Activated T-cell treated with anti-CD3 and anti-CD28 coated beads for 48 hours (primary cell): ENCODE measurements around the gene SLC29A1.

Experiments used
- DNase-seq: peaks from one replicate; pipeline ENCODE4 v3.0.0-alpha.2; 2020; ENCODE audit warnings: low read depth

SLC29A1 gene

DNA sequence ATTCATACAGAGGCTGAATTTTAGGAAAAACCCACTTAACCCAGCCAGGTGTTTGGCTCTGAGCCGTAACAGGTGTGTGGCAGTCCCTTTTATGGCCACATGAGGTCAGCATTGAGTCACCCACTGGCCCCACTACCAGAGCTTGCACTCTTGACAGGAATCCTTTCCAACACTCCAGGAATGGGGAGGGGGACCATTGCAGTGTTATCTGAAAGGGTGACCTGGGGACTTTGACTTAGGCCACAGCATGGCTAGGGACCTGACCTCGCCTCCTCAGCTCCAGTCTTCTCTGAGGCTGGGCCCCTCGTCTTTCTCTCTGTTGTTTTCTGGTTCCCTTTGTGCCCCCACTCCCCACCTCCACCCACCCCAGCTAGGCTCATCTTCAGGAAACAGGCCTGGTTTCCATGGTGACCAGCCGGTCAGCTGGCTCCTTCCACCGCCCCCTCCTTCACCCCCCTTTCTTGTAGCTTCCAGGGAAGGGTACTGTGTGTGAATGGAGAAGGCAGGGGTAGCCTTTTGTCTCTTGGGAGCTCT lies 44.8 kb downstream of the SLC29A1 start:
- DNase-seq, result peak; percentile 51

DNA sequence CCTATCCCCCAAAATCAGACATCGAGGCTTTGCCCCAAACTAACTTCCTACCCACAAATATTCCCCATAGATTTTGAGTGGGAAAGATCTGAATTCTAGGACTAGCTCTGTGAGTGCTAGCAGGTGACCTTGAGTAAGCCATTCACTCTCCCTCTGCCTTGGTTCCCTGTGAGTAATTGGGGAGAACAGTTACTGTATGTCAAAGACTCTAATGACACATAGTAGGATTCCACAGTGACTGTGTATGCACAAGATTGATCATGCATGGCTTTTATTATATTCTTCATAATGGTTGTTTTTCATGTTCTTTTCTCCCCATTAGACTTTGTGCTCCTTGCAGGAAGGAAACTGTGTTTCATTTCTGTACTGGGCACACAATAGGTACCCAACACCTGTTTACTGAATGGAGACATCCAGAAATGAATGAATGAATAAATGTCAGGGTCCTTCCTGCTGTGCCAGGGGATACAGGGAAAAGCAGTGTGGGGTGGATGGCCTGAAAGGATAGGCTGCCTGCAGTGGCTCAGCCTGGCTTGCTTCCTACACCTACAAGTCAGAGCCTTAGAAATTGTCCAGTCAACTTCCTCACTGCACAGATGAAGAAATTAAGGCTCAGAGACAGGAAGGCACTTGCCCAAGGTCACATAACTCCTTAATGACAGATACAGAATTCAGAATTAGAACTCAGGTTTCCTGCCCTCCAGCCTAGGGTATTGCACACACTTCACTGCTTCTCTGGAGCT lies 46.0 kb downstream of the SLC29A1 start:
- DNase-seq, result no peak

DNA sequence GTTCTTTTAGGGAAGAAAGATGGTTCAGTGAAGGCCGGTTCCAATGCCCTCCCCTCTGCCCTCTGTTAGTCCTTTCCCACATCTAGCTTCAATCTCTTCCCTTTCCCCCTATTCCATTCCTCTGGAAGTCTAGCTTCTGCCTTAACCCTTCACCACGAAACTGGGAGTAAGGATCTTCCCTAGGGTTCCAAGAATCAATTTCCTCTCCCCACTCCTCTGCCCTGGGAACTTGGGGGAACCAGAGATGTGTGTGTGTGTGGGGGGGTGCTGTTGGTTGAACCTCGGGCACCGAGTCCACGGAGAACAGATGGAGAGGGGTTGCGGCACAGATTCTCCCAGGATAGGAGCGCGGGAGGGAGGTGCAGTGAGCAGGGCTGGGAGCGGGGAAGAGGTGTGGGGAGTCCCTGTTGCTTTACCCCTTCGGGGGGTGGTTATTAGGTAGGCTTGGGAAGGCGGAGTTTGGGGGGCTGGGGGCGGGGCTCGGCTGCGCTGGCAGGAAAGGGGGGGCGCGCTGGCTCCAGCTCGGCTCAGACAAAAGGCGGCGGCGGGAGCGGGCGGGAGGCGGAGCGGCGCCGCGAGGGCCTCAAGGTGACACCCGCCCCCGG lies 46.6 kb downstream of the SLC29A1 start, which contains the start of gene TMEM151B:
TSS of gene TMEM151B (plus strand) at position 530 of the 605 bp plus-strand sequence. CDS start 293 bp downstream, outside the sequence.
- no peak for DNase-seq

DNA sequence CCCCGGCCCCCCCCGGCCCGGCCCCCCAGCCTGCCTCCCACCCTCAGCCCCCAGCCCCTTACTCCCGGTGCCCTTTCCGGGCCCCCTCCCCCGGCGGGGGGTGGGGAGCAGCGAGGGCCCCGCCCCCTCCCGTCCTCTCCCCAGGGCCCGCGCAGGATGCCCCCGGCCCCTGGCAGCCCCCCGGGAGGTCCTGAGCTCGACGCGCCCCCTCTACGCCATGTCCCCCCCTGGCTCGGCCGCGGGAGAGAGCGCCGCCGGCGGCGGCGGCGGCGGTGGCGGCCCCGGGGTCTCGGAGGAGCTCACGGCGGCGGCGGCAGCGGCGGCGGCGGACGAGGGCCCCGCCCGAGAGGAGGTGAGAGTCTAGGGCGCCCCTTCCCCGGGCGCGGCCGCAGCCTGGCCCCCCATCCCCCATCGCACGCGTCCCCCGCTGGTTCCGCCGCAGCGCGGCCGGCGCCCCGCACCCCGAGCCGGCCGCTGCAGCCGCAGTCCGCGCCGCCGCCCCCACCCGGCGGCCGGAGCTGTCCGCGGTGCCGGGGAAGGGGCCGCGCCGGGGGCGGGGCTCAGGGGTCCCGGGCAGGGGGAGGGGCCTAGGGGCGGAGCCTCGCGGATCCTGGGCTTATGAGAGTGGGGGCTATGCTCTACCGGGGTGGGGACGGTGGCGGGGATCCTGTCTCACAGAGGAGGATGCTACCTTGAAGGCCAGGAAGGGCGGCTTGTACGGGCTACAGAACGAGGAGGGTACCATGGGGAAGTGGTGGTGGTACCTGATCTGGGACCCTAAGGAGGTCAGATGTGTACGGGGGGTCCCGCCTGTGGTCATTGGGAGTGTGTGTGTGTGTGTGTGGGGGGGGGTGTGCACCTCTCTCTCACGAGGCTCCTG lies 47.4 kb downstream of the SLC29A1 start:
- DNase-seq, result no peak

DNA sequence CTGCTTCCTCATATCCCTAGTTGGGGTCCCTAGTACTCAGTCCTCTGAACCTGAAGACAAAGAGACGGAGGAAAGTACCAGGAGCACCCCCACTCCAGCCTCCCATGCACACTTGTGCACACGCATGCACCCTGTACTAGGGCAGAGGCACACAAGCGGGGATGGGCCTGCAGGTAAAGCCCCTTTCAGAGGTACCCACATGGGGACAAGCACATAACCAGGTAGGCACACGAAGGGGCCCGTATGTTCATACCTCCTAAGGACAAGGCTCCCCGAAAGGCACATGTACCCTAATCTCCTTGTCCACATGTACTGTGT lies 48.0 kb downstream of the SLC29A1 start:
- no peak for DNase-seq

DNA sequence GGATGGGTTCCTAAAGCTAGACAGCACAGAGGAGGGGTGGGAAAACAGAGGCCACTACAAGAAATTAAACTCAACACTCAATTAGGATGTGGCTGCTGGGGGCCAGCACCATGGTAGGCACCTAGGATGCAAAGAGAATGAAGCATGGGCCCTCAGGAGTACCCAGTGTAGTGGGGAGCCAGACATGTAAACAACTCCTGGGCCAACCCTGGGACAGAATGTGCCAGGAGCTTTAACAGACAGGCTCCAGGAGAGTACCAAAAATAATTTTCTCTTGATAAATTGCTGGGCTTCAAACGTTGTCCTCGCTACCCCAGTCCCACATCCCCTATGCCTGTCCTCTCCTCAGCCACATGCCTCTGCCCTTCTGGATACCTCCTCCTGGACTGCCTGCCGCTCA lies 48.5 kb downstream of the SLC29A1 start:
- no peak for DNase-seq

DNA sequence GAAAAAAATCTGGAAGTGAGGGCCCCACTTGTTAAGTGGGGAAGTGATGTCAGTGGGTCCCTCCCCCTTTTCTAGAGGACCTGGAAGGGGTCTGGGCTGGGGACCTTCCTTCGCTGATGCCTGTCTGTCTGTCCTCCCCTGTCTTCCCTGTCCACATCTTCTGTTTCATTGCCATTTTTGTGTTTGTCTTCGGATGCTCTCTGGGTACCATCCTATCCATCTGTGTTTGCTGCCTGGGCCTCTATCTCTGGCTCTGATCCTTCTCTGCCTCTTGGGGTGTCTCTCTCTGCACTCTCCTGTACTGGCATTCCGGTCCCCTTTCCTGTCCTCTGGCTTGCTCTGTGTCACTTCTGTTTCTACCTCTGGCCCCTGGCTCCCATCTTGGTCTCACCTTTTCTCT lies 49.1 kb downstream of the SLC29A1 start:
- no peak for DNase-seq

DNA sequence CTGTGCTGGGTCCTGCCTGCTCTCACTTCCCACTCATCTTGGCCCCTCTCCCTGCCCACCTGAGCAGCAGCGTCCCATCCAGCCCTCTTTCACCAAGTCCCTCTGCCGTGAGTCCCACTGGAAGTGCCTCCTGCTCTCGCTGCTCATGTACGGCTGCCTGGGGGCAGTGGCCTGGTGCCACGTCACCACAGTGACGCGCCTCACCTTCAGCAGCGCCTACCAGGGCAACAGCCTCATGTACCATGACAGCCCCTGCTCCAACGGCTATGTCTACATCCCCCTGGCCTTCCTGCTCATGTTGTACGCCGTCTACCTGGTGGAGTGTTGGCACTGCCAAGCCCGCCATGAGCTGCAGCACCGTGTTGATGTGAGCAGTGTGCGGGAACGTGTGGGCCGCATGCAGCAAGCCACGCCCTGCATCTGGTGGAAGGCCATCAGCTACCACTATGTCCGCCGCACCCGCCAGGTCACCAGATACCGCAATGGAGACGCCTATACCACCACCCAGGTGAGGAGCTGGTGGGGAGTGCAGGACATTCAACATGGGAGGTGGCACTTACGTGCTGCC lies 49.7 kb downstream of the SLC29A1 start:
- DNase-seq, result no peak

DNA sequence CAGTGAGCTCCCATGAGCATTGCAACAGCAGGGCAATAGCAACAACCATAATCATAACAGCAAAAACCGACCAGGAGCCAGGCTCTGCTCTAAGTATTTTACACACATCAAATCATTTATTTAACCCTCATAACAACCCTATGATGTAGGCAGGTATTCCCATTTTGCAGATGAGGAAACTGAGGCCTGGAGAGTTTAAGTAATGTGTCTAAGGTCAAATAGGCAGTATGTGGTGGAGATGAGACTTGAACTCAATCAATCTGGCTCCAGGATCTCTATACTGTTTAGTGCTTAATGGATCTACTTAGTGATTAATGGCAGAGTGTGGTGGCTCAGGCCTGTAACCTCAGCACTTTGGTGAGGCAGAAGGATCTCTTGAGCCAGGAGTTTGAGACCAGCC lies 50.2 kb downstream of the SLC29A1 start:
- DNase-seq, result no peak

DNA sequence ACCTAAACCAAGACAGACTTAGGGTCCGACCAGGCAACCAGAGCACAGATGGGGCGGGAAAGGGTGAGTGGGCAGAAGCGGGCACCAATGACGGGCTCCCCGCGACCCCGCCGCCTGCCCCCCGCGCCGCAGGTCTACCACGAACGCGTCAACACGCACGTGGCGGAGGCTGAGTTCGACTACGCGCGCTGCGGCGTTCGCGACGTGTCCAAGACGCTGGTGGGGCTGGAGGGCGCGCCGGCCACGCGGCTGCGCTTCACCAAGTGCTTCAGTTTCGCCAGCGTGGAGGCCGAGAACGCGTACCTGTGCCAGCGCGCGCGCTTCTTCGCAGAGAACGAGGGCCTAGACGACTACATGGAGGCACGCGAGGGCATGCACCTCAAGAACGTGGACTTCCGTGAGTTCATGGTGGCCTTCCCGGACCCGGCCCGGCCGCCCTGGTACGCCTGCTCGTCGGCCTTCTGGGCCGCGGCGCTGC lies 51.9 kb downstream of the SLC29A1 start:
- no peak for DNase-seq

DNA sequence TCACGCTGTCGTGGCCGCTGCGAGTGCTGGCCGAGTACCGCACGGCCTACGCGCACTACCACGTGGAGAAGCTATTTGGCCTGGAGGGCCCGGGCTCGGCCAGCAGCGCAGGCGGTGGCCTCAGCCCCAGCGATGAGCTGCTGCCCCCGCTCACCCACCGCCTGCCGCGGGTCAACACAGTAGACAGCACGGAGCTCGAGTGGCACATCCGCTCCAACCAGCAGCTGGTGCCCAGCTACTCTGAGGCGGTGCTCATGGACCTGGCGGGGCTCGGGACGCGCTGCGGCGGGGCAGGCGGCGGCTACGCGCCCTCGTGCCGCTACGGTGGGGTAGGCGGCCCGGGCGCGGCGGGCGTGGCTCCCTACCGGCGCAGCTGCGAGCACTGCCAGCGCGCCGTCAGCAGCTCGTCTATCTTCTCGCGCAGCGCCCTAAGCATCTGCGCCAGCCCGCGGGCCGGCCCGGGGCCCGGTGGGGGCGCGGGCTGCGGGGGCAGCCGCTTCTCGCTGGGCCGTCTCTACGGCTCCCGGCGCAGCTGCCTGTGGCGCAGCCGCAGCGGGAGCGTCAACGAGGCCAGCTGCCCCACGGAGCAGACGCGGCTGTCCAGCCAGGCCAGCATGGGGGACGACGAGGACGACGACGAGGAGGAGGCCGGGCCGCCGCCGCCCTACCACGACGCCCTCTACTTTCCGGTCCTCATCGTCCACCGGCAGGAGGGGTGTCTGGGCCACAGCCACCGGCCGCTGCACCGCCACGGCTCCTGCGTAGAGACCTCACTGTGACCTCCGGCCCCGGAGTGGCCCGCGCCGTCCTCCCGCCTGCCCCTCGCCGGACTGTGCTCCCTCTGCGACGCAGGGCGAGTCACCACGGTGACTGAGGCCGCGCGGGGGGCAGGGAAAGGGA lies 52.6 kb downstream of the SLC29A1 start:
- no peak for DNase-seq

DNA sequence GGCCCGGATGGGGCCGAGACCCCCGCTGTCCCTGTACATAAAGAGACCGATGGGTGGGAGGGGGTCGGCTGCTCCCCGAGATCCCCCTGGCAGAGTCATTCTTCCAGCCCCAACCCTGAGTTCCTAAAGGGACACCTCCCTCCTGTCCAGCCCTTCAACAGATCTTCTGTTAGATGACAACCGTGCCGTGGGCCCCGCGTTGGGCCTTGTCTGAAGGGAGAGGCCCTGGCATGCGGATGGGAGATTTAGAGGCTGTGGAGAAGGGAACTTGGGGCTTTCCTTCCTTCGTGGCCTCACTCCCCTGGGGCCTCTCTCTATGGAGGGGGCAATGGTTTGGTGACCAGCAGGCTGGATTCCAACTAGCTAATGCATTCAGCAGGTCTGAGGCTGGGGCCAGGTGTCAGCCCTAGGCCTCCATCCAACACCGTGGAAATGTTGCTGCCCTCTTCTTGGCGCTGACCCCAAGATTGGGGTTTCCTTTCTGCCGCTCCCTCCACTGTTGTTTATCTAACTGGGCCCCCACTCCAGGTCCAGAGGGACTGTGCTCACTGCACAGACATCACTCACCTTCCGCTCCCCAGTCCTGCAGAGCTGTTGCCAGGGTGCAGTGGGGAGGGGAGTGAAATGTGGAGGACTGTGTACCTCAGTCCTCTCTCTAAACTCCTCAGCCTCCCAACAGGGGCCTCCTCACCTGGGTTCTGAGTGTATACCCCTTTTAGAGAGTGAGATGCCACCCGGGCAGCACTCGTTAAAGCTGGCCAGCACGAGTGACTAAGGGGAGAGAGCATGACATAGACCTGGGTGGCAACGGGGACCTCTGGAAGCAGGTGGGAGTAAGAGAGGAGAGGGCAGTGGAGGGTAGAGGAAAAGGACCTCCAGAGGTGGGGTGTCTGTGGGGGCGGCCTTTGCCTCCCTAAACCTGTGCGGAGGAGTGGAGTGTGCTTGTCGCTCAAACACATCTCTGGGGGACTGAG lies 53.6 kb downstream of the SLC29A1 start:
- no peak for DNase-seq

DNA sequence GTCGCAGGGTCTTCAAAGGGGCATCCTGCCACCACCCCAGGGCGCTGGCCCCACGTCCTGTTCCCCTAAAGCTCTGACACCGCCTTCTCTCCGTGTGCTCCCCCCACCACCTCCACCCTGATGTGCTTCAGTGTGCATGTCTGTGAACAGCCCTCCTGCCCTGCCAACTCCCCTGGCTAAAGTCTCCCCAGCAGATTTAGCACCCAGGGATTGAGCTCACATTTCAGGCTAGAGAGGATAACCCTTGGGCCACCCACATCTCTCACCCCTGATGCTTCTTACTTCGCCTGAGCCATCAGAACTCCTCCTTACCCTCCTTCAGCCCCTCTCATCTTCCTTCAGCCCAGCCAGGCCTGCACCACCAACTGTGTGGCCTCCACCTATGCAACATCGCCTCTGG lies 54.4 kb downstream of the SLC29A1 start:
- DNase-seq, result no peak

DNA sequence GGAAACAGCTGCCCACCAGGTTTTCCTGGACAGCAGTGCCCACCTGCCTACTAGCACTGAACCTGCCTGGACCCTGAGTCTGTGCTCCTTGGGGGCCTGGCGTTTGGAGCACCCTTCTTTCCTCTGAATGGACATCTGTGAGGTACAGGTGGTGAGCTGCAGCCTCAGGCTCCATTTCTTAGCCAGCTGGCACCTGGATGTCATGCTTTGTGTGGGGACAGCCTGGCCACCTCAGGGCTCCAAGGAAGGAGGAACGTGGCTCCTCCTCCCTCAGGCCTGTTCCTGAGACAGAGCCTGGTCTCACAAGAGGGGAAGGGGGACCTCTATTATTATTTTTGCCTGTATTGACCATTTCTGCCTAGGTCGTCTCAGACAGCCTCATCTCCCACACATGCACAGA lies 54.9 kb downstream of the SLC29A1 start:
- DNase-seq, result no peak

DNA sequence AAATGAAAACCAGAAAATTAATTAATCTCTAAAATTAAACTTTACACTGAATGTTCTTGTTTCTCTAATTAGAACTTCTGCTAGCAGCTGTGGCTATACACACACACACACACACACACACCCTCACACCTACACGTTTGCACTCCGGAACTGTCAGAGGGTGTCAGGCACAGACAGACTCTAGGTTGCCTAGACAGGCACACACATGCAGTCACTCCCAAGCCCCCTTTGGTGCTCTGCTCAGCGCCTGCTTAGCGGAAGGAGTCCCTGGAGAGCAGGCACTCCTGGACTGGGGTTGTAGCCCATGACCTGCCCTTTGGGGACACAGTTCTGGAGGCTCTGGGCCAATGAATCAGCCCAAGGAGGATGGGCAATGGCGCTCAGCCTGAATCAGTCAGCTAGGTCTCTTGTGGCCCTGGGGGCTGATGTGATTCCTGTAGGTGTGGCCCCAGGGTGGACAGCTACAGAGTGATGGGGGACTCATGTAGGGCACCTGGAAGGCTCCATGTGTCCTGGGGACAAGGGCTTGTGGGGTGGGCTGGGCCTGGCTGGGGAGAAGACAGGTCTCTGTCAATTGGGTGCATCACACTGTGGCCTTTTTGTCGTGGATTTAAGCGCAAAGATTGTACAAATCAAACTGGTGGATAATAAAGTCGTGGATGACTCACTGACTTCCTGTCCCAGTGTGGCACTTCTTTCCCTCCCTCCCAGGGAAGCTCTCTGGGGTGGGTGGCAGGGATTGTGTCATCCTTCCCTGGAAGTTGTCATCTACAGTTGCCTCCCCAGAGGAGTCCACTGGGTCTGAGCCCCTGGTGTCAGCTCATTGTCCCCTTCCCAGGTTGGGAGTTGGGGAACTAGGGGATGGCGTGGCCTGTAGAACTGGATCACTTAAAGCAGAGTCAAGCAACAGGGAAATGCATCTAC lies 55.6 kb downstream of the SLC29A1 start:
- DNase-seq, result no peak
